HepG2 (cell line): ENCODE measurements around the gene SGSH. TPM values are rescaled to one million over a fixed set of nuclear protein-coding genes. Genes with fewer than 3 reads are reported as not detected.

Source experiments
- ATAC-seq: fragments of 200-7000 bp; cut with Tn5 transposase; 3 replicates; pipeline ENCODE4 v1.9.1; 2020; ENCODE audit warnings: mild to moderate bottlenecking, moderate library complexity
- BruUV-seq: library from RNA; stranded (reverse); fragments of 400-500 nt; replicated peaks from 2 replicates; lab custom pipeline; 2021; lab: Mats Ljungman, UMichigan
- CTCF ChIA-PET: fragments of 300-600 bp; formaldehyde crosslinking; extraction: SDS; loops from one replicate; lab custom pipeline; 2021; ENCODE audit warnings: low total read pairs, inconsistent platforms, low intra/inter-chr PET ratio; lab: Yijun Ruan, JAX
- POLR2A ChIA-PET: fragments of 350-600 bp; sonication (Branson Sonifier 250); formaldehyde crosslinking; loops from one replicate; lab custom pipeline; 2020; ENCODE audit warnings: antibody characterized with exemption, inconsistent platforms; lab: Yijun Ruan, JAX
- DNase-seq: peaks from one replicate; pipeline ENCODE4 v3.0.0-alpha.2; 2015; ENCODE audit warnings: low spot score
- FAIRE-seq: peaks from 3 replicates; lab custom pipeline; 2011; peaks lifted over from hg19 to GRCh38; lab: Jason Lieb, UNC
- H2AFZ ChIP-seq: one replicate; pipeline ENCODE4 v1.6.1; 2011; ENCODE audit warnings: low read length, inconsistent platforms
- H3K27ac ChIP-seq: fragments of 300-600 bp; 3 replicates; pipeline ENCODE4 v1.8.0; 2011; ENCODE audit warnings: mixed run types, mild to moderate bottlenecking, mixed read lengths, low read length, inconsistent platforms; ENCODE audit not compliant: insufficient read depth; ENCODE audit errors: extremely low read length
- H3K27me3 ChIP-seq, 2 experiments: fragments of 200-600 bp in 1 of 2; 2 replicates in 1 of 2; 3 replicates in 1 of 2; pipeline versions ENCODE4 v1.6.0 to v1.8.0; 2011; ENCODE audit warnings: low read length in 2 of 2, mild to moderate bottlenecking in 2 of 2, moderate library complexity in 2 of 2, inconsistent platforms in 1 of 2; ENCODE audit not compliant: insufficient read depth in 2 of 2, control insufficient read depth in 1 of 2
- H3K36me3 ChIP-seq, 2 experiments: fragments of 200-600 bp in 1 of 2; replicated peaks in 1 of 2; 2 replicates in 1 of 2; 3 replicates in 1 of 2; pipeline versions ENCODE4 v1.5.1 to v1.8.0; 2011; ENCODE audit warnings: low read length in 2 of 2, inconsistent platforms in 1 of 2; ENCODE audit not compliant: insufficient read depth in 2 of 2, control insufficient read depth in 1 of 2
- H3K4me1 ChIP-seq: 2 replicates; pipeline ENCODE4 v1.5.1; 2012; ENCODE audit warnings: low read length, inconsistent platforms; ENCODE audit not compliant: insufficient read depth
- H3K4me2 ChIP-seq: 2 replicates; pipeline ENCODE4 v1.6.0; 2011; ENCODE audit warnings: low read depth, low read length, inconsistent platforms
- H3K4me3 ChIP-seq, 3 experiments: fragments of 200-600 bp in 1 of 3; sonication (generic), shearing (Covaris generic) in 1 of 3; replicated peaks in 1 of 3; 2 replicates each; pipeline ENCODE4 v1.5.1; 2011 to 2016; ENCODE audit warnings: low read length in 3 of 3, inconsistent platforms in 2 of 3, low read depth in 2 of 3, mild to moderate bottlenecking in 2 of 3, control low read depth in 1 of 3, mixed read lengths in 1 of 3; ENCODE audit not compliant: insufficient read depth in 1 of 3
- H3K79me2 ChIP-seq: one replicate; pipeline ENCODE4 v1.6.1; 2011; ENCODE audit warnings: low read length, inconsistent platforms; ENCODE audit not compliant: insufficient read depth
- H3K9ac ChIP-seq: 2 replicates; pipeline ENCODE4 v1.6.0; 2011; ENCODE audit warnings: mild to moderate bottlenecking, low read depth, low read length, inconsistent platforms; ENCODE audit not compliant: insufficient read depth
- H3K9me3 ChIP-seq: 2 replicates; pipeline ENCODE4 v1.5.1; 2012; ENCODE audit warnings: mild to moderate bottlenecking, low read length
- H4K20me1 ChIP-seq: 2 replicates; pipeline ENCODE4 v1.6.0; 2011; ENCODE audit warnings: inconsistent platforms, mild to moderate bottlenecking, low read length, moderate library complexity; ENCODE audit not compliant: insufficient read depth
- AGO2 ChIP-seq: fragments of 200-400 bp; formaldehyde crosslinking; optimal IDR thresholded peaks from 2 replicates; pipeline ENCODE3; 2017; ENCODE audit warnings: mild to moderate bottlenecking, low read depth, low read length, moderate library complexity
- BCLAF1 ChIP-seq: fragments of 450-650 bp; IDR thresholded peaks from 2 replicates; pipeline ENCODE4 v1.6.1; 2017; ENCODE audit warnings: mild to moderate bottlenecking
- FOXK1 ChIP-seq: sonication (generic); formaldehyde crosslinking; IDR thresholded peaks from 2 replicates; pipeline ENCODE4 v1.4.0; 2020; ENCODE audit warnings: low read depth, missing genetic modification reagents, borderline replicate concordance
- POGK ChIP-seq: sonication (generic); formaldehyde crosslinking; conservative IDR thresholded peaks from 2 replicates; pipeline ENCODE4 v1.8.0; 2022; ENCODE audit warnings: mild to moderate bottlenecking, moderate library complexity, missing genetic modification reagents
- SMAD1 ChIP-seq: sonication (generic); formaldehyde crosslinking; IDR thresholded peaks from 2 replicates; pipeline ENCODE4 v1.4.0; 2020; ENCODE audit warnings: missing genetic modification reagents, low read depth, mild to moderate bottlenecking, borderline replicate concordance
- ZFP1 ChIP-seq: IDR thresholded peaks from 2 replicates; pipeline ENCODE4 v1.6.1; 2016
- ZMAT5 ChIP-seq: sonication (generic); formaldehyde crosslinking; IDR thresholded peaks from 2 replicates; pipeline ENCODE4 v1.5.0; 2020; ENCODE audit warnings: mild to moderate bottlenecking, low read depth, missing genetic modification reagents, borderline replicate concordance
- ZNF816 ChIP-seq: sonication (generic); formaldehyde crosslinking; IDR thresholded peaks from 2 replicates; pipeline ENCODE4 v1.8.0; 2022; ENCODE audit warnings: missing genetic modification reagents, mild to moderate bottlenecking, borderline replicate concordance
- WGBS: methylation state at CpG from one replicate; pipeline ENCODE4 v1.1.6; 2017; ENCODE audit warnings: low lambda C conversion rate; 5-methylcytosine and 5-hydroxymethylcytosine counted together
- in situ Hi-C: cut with HindIII; loops from 2 replicates; pipeline ENCODE4 v1.10.0; 2017; ENCODE audit warnings: low pct_unique_long_range_greater_than_20kb; ENCODE audit not compliant: extremely low pct_ligation_motif_present
- intact Hi-C: fragments of 100-400 bp; cut with micrococcal nuclease; formaldehyde crosslinking; loops from one replicate; pipeline ENCODE4 v1.10.0; 2022; ENCODE audit not compliant: unreplicated experiment
- polyA plus RNA-seq, 8 experiments: library from polyadenylated mRNA; depleted of rRNA in 3 of 8; stranded (reverse) in 7 of 8; unstranded in 1 of 8; fragments of >200 nt; fragmentation: Illumina TruSeq in 4 of 8; extraction: Trizol in 4 of 8; gene quantifications; 2 replicates each; pipeline versions ENCODE4 v1.2.1 to v1.2.3, GENCODE V29; 2011 to 2016; ENCODE audit warnings: low read depth in 4 of 8, missing spikeins in 1 of 8, mixed read lengths in 1 of 8; ENCODE audit not compliant: insufficient read depth in 1 of 8
- total RNA-seq, 5 experiments: library from RNA; depleted of rRNA; stranded (reverse); fragments of >200 nt; fragmentation: Illumina TruSeq; extraction: Trizol; gene quantifications; 2 replicates each; pipeline ENCODE4 v1.2.3, GENCODE V29; 2016; ENCODE audit warnings: low read depth in 1 of 5
- TF ChIP-seq, protein P1 (sequence below): sonication (generic); formaldehyde crosslinking; IDR thresholded peaks from 2 replicates; pipeline ENCODE4 v1.5.0; 2020; ENCODE audit warnings: missing genetic modification reagents, mild to moderate bottlenecking, borderline replicate concordance

SGSH gene
- total and polyA plus RNA-seq, 2 of the 13 experiments (the other 11 are each of a cell fraction or from before 2014, with no cell fraction given) = 12.2 to 17.6 TPM

DNA sequence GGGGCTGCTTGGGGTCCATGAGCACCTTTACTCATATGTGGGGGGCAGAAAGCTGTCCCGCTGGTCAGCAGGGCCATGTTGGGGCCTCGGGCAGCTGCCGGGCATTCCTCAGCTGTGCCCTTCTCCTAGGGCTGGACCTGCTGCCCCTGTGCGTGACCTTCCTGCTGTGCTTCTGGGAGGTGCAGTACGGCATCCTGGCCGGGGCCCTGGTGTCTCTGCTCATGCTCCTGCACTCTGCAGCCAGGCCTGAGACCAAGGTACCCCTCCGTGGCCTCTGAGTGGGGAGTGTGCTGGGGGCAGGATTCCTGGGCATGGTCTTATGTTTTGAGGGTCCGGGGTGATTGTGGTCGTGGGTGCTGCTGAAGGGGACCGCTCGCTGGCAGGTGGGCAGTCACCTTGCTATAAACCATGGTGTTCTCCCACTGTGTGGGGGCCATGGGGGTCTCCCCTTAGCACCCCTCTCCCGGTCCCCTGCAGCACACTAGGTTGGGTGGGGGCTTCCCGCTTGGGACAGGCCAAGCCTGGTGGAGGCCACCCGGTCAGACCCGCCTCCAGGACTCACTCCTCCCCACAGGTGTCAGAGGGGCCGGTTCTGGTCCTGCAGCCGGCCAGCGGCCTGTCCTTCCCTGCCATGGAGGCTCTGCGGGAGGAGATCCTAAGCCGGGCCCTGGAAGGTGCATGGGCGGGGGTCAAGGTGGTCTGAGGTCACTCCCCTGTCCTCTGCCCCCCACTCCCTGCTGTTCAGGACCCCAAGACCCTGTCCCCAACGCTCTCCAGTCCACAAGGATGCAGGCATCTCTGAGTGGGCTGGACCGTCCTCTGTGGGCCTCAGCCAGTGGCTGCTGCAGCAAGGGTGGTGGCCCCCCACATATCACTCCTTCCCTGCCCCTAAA is 28.1 kb upstream of the SGSH start:
- Histone ChIP-seq H3K36me3 (peaks cover 6 to 8% of the 10 kb centered on the region in 2 experiments; a peak in 4 of 5 replicates), H3K4me1 (no peaks in the 10 kb centered on the region), H2AFZ (no peak overlapping the region), H3K27ac (no peak overlapping the region), H3K27me3 (no peaks in the 10 kb centered on the region), H3K9me3 (no peaks in the 10 kb centered on the region), H3K4me2 (no peak overlapping the region), H3K79me2 (no peaks in the 10 kb centered on the region), H4K20me1 (no peaks in the 10 kb centered on the region), H3K9ac (no peak overlapping the region), H3K4me3 (no peak overlapping the region)
- FAIRE-seq (no peak), DNase-seq (no peak), ATAC-seq (no peak)
- no TSS peak for BruUV-seq
- 92% methylated on average over 7 of the region's 23 CpGs for WGBS
- in situ Hi-C loops (no loop called here), intact Hi-C loops (no loop called here)
- ChIA-PET CTCF (interaction anchor here (0.6 kb wide), 1 partner anchor 45 kb away, joined by 3 read pairs; no protein-coding TSS in a partner anchor), POLR2A (no interaction called here)
- peak; percentile 42 for TF ChIP-seq AGO2
- TF ChIP-seq FOXK1 (CRISPR knock-in tag) = no peak
- TF ChIP-seq, protein P1, sequence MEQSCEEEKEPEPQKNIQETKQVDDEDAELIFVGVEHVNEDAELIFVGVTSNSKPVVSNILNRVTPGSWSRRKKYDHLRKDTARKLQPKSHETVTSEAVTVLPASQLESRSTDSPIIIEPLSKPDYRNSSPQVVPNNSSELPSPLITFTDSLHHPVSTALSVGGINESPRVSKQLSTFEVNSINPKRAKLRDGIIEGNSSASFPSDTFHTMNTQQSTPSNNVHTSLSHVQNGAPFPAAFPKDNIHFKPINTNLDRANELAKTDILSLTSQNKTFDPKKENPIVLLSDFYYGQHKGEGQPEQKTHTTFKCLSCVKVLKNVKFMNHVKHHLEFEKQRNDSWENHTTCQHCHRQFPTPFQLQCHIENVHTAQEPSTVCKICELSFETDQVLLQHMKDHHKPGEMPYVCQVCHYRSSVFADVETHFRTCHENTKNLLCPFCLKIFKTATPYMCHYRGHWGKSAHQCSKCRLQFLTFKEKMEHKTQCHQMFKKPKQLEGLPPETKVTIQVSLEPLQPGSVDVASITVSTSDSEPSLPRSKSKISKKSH (CRISPR knock-in tag) = peak; percentile 42; the same call in 1 of the 2 replicates

- DNase-seq (no peak), FAIRE-seq (no peak), ATAC-seq (no peak)
- Histone ChIP-seq H2AFZ (no peak overlapping the region), H3K4me3 (no peak overlapping the region), H3K27ac (no peak overlapping the region), H3K36me3 (peaks cover 6 to 8% of the 10 kb centered on the region in 2 experiments; a peak in 4 of 5 replicates), H3K9me3 (no peaks in the 10 kb centered on the region), H3K27me3 (no peaks in the 10 kb centered on the region), H3K4me2 (no peak overlapping the region), H4K20me1 (no peaks in the 10 kb centered on the region), H3K79me2 (no peaks in the 10 kb centered on the region), H3K4me1 (no peaks in the 10 kb centered on the region), H3K9ac (no peak overlapping the region)
- in situ Hi-C loops (no loop called here), intact Hi-C loops (no loop called here)
- ChIA-PET POLR2A (no interaction called here), CTCF (no interaction called here)
- no TSS peak for BruUV-seq
- WGBS = over 99% methylated on average over 10 of the region's 17 CpGs
- TF ChIP-seq ZNF816 (CRISPR knock-in tag) (no peak), ZFP1 (no peak), SMAD1 (no peak), ZMAT5 (no peak), BCLAF1 (no peak), POGK (no peak)
These were observed 27.4 kb upstream of the SGSH start for GRCh38 chr17:80247561-80247960.
